Peyer's patch (tissue), 4 donors: ENCODE data around the gene CYSTM1. TPM values are rescaled to one million over a fixed set of nuclear protein-coding genes. Genes with fewer than 3 reads are reported as not detected.
A peak's percentile ranks its signal among the peaks of the same experiment; 100 is the strongest.

ENCODE experiments used
- DNase-seq, 3 donors: peaks; one replicate each; pipeline ENCODE4 v3.0.0-alpha.2; 2017 to 2019
- H3K27ac ChIP-seq, 4 donors: fragments of 200-600 bp; sonication (generic); one replicate each; pipeline ENCODE4 v1.5.1; 2016 to 2019
- H3K27me3 ChIP-seq, 2 donors: fragments of 200-600 bp; sonication (generic); one replicate each; pipeline ENCODE4 v1.5.1; 2019
- H3K36me3 ChIP-seq, 3 donors: fragments of 200-600 bp; sonication (generic); one replicate each; pipeline ENCODE4 v1.5.1; 2016 to 2019
- H3K4me1 ChIP-seq, 4 donors: fragments of 200-600 bp; sonication (generic); one replicate each; pipeline ENCODE4 v1.5.1; 2016 to 2019
- H3K4me3 ChIP-seq, 4 donors: fragments of 200-600 bp; sonication (generic); 1 replicate in 3 of 4; 2 replicates in 1 of 4; pipeline ENCODE4 v1.5.1; 2016 to 2019; ENCODE audit warnings: mild to moderate bottlenecking in 1 of 4
- H3K9me3 ChIP-seq, 4 donors: fragments of 200-600 bp; sonication (generic); one replicate each; pipeline ENCODE4 v1.5.1; 2016 to 2019; ENCODE audit warnings: mild to moderate bottlenecking in 1 of 4
- POLR2A ChIP-seq, 2 donors: fragments of 450-650 bp; IDR thresholded peaks; one replicate each; pipeline ENCODE4 v1.5.1; 2017; ENCODE audit warnings: antibody characterized with exemption in 2 of 2, mild to moderate bottlenecking in 2 of 2, moderate library complexity in 2 of 2
- total RNA-seq, 4 donors: library from RNA; depleted of rRNA; stranded (reverse); fragments of >200 nt; gene quantifications; one replicate each; pipeline ENCODE4 v1.1.0, GENCODE V29; 2016
- TF ChIP-seq, protein P1 (sequence below), 6 experiments: fragments of 450-650 bp in 4 of 6; fragments of 200-600 bp in 2 of 6; sonication (generic) in 1 of 6; IDR thresholded peaks; one replicate each; pipeline ENCODE4 v1.5.1; 2017 to 2019; ENCODE audit warnings: antibody characterized with exemption in 6 of 6, mild to moderate bottlenecking in 3 of 6, moderate library complexity in 1 of 6

CYSTM1 gene
- total RNA-seq, 4 donors from 2014 or later = 60.2 to 185 (median 140) TPM

DNA sequence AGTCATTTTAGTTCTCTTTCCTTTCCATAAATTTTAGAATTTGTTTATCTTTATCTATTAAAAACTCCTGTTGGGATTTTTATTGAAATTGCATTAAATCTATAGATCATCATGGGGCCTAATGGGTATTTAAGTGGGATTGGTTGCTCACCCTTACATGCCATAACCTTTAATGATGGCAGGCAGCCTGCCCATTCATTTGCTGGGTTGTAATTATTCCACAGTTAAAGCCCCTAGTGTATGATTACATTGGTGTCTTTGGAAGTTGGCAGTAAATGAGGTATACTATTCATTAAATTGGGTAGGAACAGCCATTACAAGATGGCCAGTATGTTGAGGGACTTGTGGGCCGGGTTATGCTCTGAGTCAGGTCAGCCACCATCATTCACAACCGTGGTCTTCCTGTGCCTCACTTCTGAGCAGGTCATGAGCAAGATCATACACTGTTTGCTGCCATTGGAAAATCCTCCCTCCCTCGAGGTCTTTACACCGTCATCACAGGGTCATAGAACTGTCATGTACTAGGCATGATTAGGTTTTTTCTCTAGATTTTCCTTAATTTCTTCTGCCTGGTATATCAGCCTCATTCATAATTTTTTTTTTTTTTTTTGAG lies 59.5 kb downstream of the CYSTM1 start:
- TF ChIP-seq, protein P1, sequence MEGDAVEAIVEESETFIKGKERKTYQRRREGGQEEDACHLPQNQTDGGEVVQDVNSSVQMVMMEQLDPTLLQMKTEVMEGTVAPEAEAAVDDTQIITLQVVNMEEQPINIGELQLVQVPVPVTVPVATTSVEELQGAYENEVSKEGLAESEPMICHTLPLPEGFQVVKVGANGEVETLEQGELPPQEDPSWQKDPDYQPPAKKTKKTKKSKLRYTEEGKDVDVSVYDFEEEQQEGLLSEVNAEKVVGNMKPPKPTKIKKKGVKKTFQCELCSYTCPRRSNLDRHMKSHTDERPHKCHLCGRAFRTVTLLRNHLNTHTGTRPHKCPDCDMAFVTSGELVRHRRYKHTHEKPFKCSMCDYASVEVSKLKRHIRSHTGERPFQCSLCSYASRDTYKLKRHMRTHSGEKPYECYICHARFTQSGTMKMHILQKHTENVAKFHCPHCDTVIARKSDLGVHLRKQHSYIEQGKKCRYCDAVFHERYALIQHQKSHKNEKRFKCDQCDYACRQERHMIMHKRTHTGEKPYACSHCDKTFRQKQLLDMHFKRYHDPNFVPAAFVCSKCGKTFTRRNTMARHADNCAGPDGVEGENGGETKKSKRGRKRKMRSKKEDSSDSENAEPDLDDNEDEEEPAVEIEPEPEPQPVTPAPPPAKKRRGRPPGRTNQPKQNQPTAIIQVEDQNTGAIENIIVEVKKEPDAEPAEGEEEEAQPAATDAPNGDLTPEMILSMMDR (IDR thresholded peaks at IDR 0.05) = no peak
- TF ChIP-seq POLR2A (IDR thresholded peaks at IDR 0.05) = no peak

DNA sequence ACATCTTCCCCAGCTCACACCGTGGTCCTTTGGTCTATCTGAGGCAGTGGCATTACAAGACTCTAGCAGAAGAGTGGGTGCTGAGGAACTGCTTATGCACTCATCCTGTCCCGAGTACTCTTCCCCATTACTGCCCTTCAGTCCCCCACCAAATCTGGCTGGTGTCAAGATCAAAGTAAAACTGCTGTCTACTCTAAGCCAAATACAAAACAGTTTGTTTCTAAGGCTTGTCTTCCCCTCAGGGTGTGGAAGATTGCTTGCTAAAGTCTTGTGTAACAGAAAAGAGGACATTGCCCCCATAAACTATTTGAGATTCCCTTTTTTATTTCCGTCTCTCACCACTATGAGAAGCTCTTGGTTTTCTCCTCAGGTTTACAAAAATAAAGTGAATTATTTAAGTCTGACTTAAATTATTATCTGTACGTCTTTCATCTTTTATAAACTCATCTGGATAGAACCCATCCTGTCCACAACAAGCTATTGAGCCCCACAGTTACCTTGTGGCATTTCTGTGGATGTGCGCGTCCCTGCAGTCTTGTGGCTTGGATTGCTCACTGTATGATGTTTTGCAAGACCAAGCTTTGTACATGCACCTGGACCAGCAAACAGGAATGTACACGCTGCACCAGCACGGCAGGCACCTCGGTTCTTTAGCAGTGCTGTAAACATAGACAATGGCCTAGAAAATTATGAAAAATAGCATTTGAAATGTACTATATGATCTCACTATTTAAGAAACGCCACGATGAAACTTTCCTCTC lies 61.0 kb downstream of the CYSTM1 start:
- Histone ChIP-seq H3K4me1 (peaks cover 0 to 27% (median 2%) of the 10 kb centered on the region in 4 donors), H3K27ac (peak overlapping the region in 1 of 4 donors; percentile 21), H3K36me3 (no peaks in the 10 kb centered on the region), H3K9me3 (no peaks in the 10 kb centered on the region), H3K27me3 (no peaks in the 10 kb centered on the region), H3K4me3 (no peak overlapping the region)
- no peak for TF ChIP-seq POLR2A (IDR thresholded peaks at IDR 0.05)
- TF ChIP-seq, protein P1 (IDR thresholded peaks at IDR 0.05) = peak in 1 of 6 experiments; percentile 2
- no peak for DNase-seq

More for the DNA sequence above, 59.5 kb downstream of the CYSTM1 start:
- DNase-seq = no peak
- Histone ChIP-seq H3K36me3 (no peaks in the 10 kb centered on the region), H3K27ac (no peak overlapping the region), H3K9me3 (no peaks in the 10 kb centered on the region), H3K4me3 (no peak overlapping the region), H3K4me1 (peaks cover 0 to 12% (median 0%) of the 10 kb centered on the region in 4 donors), H3K27me3 (no peaks in the 10 kb centered on the region)

DNA sequence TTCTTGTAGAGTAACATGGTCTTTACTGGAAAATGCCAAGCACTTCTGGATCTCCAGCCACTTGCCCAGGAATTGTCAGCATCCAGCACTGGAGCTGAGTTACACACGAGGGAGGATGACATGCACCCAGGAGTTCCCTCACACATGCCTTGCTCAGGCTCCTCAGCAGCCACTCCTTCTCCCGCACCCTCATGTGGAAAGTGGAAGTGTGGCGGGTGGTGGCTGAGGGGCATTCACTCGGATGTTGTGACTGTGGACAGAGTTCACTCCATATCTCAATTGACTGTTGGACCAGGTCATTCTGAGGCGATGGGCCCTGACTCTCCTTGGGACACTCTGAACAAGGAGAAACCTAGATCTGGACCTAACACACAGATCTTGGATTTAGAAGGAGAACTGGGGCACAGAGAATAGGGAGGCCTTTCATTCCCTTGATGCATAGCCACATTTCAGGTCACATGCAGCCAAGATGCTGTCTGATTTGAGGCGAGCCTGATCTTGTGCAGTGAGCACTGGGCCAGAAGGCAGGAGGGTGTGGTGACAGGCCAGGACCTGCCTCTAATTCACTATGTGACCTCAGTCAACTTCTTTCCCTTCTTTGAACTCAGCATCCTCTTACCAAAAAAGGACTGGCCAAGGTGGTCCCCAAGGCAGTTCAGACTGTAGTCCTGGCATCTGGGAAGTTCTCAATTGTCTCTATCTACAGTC lies 62.1 kb downstream of the CYSTM1 start:
- no peaks in the 10 kb centered on the region for H3K36me3 ChIP-seq
- peak overlapping the region in 1 of 4 donors; percentile 51 for H3K27ac ChIP-seq
- H3K9me3 ChIP-seq = no peaks in the 10 kb centered on the region
- TF ChIP-seq, protein P1 (IDR thresholded peaks at IDR 0.05) = no peak
- TF ChIP-seq POLR2A (IDR thresholded peaks at IDR 0.05) = no peak
- no peak for DNase-seq
- H3K4me1 ChIP-seq = peaks cover 0 to 37% (median 10%) of the 10 kb centered on the region in 4 donors
- H3K4me3 ChIP-seq = no peak overlapping the region
- H3K27me3 ChIP-seq = no peaks in the 10 kb centered on the region

DNA sequence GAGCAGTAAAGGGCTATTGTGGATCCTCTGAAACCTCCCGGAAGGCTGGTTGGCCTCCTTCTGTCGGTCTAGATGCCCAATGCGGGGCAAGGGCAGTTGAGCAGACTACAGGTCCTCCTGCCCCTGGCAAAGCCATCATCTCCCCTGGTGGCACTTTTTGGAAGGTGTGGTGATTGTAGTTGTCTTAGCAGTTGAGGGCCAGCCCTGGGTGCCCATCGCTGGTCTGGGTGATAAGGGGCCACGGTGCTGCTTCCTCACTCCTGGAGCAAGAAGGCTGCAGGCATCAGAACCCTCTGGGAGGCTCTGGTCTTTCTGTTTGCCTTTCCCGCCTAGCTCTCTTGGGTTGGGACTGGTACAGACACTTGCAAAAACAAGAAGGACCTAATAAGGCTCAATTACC lies 63.8 kb downstream of the CYSTM1 start:
- Histone ChIP-seq H3K36me3 (no peaks in the 10 kb centered on the region), H3K4me1 (peaks cover 0 to 49% (median 12%) of the 10 kb centered on the region in 4 donors), H3K4me3 (no peak overlapping the region), H3K9me3 (no peaks in the 10 kb centered on the region), H3K27ac (no peak overlapping the region), H3K27me3 (no peaks in the 10 kb centered on the region)
- DNase-seq = no peak
- TF ChIP-seq, protein P1 (IDR thresholded peaks at IDR 0.05) = no peak
- TF ChIP-seq POLR2A (IDR thresholded peaks at IDR 0.05) = no peak

DNA sequence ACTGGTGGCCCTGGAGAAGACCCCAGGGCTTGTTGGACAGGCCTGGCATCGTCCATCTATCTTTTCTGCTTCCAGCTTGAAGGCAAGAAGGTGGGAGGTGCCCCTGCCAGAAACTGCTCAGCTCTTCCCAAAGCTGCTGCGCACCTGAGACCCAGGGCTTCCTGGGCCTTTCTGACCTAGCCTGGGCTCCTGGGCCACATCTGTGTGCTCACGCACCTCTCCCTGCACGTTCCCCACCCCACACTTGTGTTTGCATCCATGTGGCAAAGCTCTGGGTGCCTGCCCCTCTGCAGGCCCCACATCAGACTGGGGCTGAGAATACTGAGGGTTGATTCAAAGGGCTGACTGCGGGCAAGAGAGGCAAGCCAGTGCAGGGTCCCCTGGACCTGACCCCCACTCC lies 64.5 kb downstream of the CYSTM1 start:
- no peak for DNase-seq
- Histone ChIP-seq H3K36me3 (no peaks in the 10 kb centered on the region), H3K27ac (peak overlapping the region in 1 of 4 donors; percentile 86), H3K9me3 (no peaks in the 10 kb centered on the region), H3K4me3 (no peak overlapping the region), H3K27me3 (no peaks in the 10 kb centered on the region), H3K4me1 (peaks cover 0 to 49% (median 12%) of the 10 kb centered on the region in 4 donors)
- no peak for TF ChIP-seq POLR2A (IDR thresholded peaks at IDR 0.05)
